ENCODE data around the gene PTGES3L.

DNA sequence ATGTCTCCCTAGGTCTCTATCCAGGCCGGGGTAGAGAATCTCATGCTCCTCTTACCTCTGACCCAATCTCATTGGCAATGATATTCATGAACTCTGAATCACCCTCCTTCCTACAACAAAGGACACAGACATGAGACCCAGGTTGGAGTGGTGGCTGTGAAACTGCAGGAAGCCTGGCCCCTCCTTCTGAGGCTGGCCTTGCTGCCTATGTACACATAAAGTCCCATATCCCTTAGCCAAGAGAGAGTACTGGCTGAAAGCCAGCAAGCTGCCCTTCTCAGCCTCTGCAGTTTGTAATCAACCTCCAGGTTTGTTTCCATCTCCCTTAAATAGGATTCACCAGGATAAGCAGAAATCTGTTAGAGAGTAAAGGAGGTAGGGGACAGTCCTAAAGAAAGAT lies 26.2 kb downstream of the PTGES3L start:
- TF ChIP-seq, protein P1, sequence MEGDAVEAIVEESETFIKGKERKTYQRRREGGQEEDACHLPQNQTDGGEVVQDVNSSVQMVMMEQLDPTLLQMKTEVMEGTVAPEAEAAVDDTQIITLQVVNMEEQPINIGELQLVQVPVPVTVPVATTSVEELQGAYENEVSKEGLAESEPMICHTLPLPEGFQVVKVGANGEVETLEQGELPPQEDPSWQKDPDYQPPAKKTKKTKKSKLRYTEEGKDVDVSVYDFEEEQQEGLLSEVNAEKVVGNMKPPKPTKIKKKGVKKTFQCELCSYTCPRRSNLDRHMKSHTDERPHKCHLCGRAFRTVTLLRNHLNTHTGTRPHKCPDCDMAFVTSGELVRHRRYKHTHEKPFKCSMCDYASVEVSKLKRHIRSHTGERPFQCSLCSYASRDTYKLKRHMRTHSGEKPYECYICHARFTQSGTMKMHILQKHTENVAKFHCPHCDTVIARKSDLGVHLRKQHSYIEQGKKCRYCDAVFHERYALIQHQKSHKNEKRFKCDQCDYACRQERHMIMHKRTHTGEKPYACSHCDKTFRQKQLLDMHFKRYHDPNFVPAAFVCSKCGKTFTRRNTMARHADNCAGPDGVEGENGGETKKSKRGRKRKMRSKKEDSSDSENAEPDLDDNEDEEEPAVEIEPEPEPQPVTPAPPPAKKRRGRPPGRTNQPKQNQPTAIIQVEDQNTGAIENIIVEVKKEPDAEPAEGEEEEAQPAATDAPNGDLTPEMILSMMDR (conservative IDR thresholded peaks at IDR 0.05 in 1 of 2, IDR thresholded peaks at IDR 0.05 in 1 of 2; ENCODE audit: low read depth in 1 of 2, low read length in 2 of 2): no peak
- TF ChIP-seq EZH2 (IDR thresholded peaks at IDR 0.05; ENCODE audit: low read length, missing control alignments): no peak
